Pancreas (tissue), 10 donors: ENCODE measurements around the gene ASH1L. TPM values are rescaled to one million over a fixed set of nuclear protein-coding genes. Genes with fewer than 3 reads are reported as not detected.
A peak's percentile ranks its signal among the peaks of the same experiment; 100 is the strongest.
"Not testable (repeated sequence)": the region's sequence is repeated elsewhere in the genome, so short reads cannot be mapped to it uniquely, and the experiment has no call there.

ENCODE experiments used
- ATAC-seq, 4 donors: fragments of 200-7000 bp; cut with Tn5 transposase; one replicate each; pipeline versions ENCODE4 v1.8.0 to v1.9.1; 2020; ENCODE audit warnings: mild to moderate bottlenecking in 4 of 4, moderate library complexity in 4 of 4
- DNase-seq, 6 donors: peaks; one replicate each; pipeline ENCODE4 v3.0.0-alpha.2; 2020
- FAIRE-seq: peaks from 2 replicates; lab custom pipeline; 2012; peaks lifted over from hg19 to GRCh38; lab: Jason Lieb, UNC
- H3K27ac ChIP-seq, 4 donors: fragments of 200-600 bp; sonication (generic); 1 replicate in 3 of 4; 2 replicates in 1 of 4; pipeline versions ENCODE4 v1.5.0 to v1.8.0; 2020
- H3K27me3 ChIP-seq, 4 donors: fragments of 200-600 bp; one replicate each; pipeline ENCODE4 v1.8.0; 2021
- H3K36me3 ChIP-seq, 3 donors: fragments of 200-600 bp; sonication (generic) in 1 of 3; one replicate each; pipeline versions ENCODE4 v1.5.0 to v1.8.0; 2020 to 2021
- H3K4me1 ChIP-seq, 3 donors: fragments of 200-600 bp; one replicate each; pipeline ENCODE4 v1.8.0; 2021
- H3K4me3 ChIP-seq, 4 donors: fragments of 200-600 bp; sonication (generic) in 2 of 4; one replicate each; pipeline versions ENCODE4 v1.5.0 to v1.8.0; 2020 to 2021
- H3K9me3 ChIP-seq, 4 donors: fragments of 200-600 bp; one replicate each; pipeline ENCODE4 v1.8.0; 2021
- CTCF ChIP-seq, 4 donors: fragments of 200-600 bp; sonication (generic) in 3 of 4; IDR thresholded peaks; one replicate each; pipeline versions ENCODE4 v1.5.0 to v1.8.0; 2021; ENCODE audit warnings: antibody characterized with exemption in 4 of 4
- WGBS, 2 donors: extraction: QIAGEN DNeasy Blood & Tissue Kit; methylation state at CpG; one replicate each; pipeline ENCODE4 v1.1.7; 2013; 5-methylcytosine and 5-hydroxymethylcytosine counted together
- intact Hi-C, 3 donors: fragments of 100-400 bp; cut with DNase I; formaldehyde crosslinking; loops; one replicate each; pipeline versions ENCODE4 v1.11.1 to v1.14.2; 2022
- polyA plus RNA-seq, 2 donors: library from polyadenylated mRNA; stranded (reverse); fragments of 200-250 nt; gene quantifications; one replicate each; pipeline ENCODE4 v1.2.3, GENCODE V29; 2013
- total RNA-seq, 6 donors: library from RNA; stranded (reverse); fragmentation: NEBNext Ultra II Directional in 4 of 6; extraction: Animal tissue kit (Norgen Biotek cat#: 25700) in 4 of 6; gene quantifications; one replicate each; pipeline versions ENCODE4 v1.2.1 to v1.2.4, GENCODE V29; 2021 to 2023
- donor health status: healthy with polysubstance abuse.
- donor health status: DM: no; HTN: no; CAD: no; lungs with moderate emphysema.
- donor health status: DM: no; HTN: no; CAD: no.
- donor health status: control.
- donor health status: control.
- donor health status: Bipolar disorder and iron deficiency.
- donor health status: DM: yes; HTN: yes; CAD: no.
- donor health status: DM: no; HTN: no; CAD: no.
- donor health status: DM: no; HTN: no; CAD: no.
- donor health status: DM: yes; HTN: yes; CAD: no.

Gene ASH1L
- total and polyA plus RNA-seq, 8 donors: 6.2 to 38.6 (median 22.9) TPM

DNA sequence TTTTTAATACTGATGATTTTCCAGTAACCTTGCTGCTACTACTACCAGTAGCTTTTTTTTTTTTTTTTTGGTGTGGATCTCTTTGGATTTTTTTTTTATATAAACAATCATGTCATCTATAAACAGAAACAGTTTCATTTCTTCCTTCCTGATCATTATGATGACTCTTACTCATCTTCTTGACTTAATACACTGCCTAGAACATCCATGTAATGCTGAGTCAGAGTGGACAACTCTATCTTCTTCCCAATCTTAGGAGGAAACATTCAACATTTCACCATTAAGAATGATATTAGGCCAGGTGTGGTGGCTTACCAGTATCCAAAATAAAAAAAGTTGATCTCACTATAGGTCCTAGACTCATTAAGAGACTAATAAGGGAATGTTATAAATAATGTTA lies 172.8 kb downstream of the ASH1L start:
- Histone ChIP-seq H3K4me3 (no peak overlapping the region), H3K9me3 (no peaks in the 10 kb centered on the region), H3K27me3 (no peaks in the 10 kb centered on the region), H3K27ac (no peak overlapping the region), H3K4me1 (peaks cover 0 to 9% (median 4%) of the 10 kb centered on the region in 3 donors), H3K36me3 (no peaks in the 10 kb centered on the region)
- FAIRE-seq (no peak), DNase-seq (no peak), ATAC-seq (no peak)
- intact Hi-C loops: no loop called here
- no peak for TF ChIP-seq CTCF (IDR thresholded peaks at IDR 0.05)

GRCh38 chr1:155385836-155386235 lies 176.8 kb downstream of the ASH1L start:
- DNase-seq, H3K4me1 ChIP-seq, H3K27ac ChIP-seq, FAIRE-seq, intact Hi-C loops, H3K4me3 ChIP-seq, H3K27me3 ChIP-seq, H3K9me3 ChIP-seq, H3K36me3 ChIP-seq, ATAC-seq: not testable (repeated sequence)
- 99% methylated on average over 5 of the region's 5 CpGs for WGBS, 2 donors

GRCh38 chr1:155383406-155383805 lies 179.2 kb downstream of the ASH1L start:
- FAIRE-seq: no peak
- H3K4me1 ChIP-seq: peaks cover 7 to 19% (median 14%) of the 10 kb centered on the region in 3 donors

DNA sequence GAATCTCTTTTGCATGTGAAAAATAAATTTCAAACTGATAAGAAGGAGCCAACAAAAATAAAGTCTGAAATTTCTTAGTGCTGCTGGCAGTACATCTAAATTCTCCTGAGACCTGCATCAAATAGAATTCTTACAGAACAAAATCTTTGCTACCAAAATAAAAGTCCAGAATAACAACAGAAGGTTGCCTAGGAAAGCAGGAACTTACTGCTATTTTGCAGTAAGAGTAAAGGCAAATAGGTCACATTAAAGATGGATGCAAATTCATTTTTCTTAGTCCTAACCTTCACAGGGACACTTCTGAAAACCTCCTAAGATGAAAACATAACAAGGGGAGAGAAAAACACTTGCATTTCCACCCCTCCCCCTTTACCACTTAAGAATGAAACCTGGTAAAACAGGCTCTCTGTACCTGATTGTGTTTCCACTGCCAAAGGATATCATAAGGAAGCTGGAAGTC lies 182.9 kb downstream of the ASH1L start:
- Histone ChIP-seq H3K4me3 (no peak overlapping the region), H3K4me1 (peaks cover 7 to 21% (median 14%) of the 10 kb centered on the region in 3 donors), H3K27me3 (no peaks in the 10 kb centered on the region), H3K27ac (peak overlapping the region in 2 of 4 donors; percentile 9 to 34), H3K9me3 (no peaks in the 10 kb centered on the region), H3K36me3 (peaks cover 0 to 30% (median 5%) of the 10 kb centered on the region in 3 donors)
- TF ChIP-seq CTCF (IDR thresholded peaks at IDR 0.05): no peak
- ATAC-seq (peak; percentile 85 to 96 (median 90)), FAIRE-seq (peak; percentile 37), DNase-seq (no peak)
- intact Hi-C loops: no loop called here

More at GRCh38 chr1:155383406-155383805, 179.2 kb downstream of the ASH1L start:
- no peak overlapping the region for H3K4me3 ChIP-seq
- intact Hi-C loops: no loop called here
- no peaks in the 10 kb centered on the region for H3K27me3 ChIP-seq
- DNase-seq (no peak), ATAC-seq (no peak)
- no peaks in the 10 kb centered on the region for H3K36me3 ChIP-seq
- WGBS, 2 donors: 82 to 88% methylated on average over 1 of the region's 1 CpG
- TF ChIP-seq CTCF (IDR thresholded peaks at IDR 0.05): no peak
- H3K9me3 ChIP-seq: no peaks in the 10 kb centered on the region
- no peak overlapping the region for H3K27ac ChIP-seq

DNA sequence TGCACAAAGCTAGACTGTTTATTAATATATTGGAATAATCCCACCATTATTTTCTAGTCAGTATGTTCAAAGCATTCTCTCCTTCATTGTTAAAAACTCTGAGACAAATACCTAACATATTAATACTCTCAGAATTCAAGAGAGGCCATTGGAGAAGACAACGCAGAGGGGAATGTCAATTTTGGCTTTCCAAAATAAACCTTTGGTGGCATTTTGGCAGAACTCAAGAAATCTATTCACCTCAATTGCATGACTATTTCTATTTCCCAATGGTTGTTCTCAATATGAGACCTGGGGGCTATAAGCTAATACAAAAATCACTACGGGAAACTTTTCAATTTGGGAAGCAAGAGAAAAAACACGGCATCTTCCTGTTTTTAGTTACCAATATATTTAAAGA lies 183.4 kb downstream of the ASH1L start:
- ATAC-seq (peak in 1 of 4 donors; percentile 8), FAIRE-seq (no peak), DNase-seq (no peak)
- no peak for TF ChIP-seq CTCF (IDR thresholded peaks at IDR 0.05)
- H3K9me3 ChIP-seq: no peaks in the 10 kb centered on the region
- WGBS, 2 donors: 8 to 11% methylated on average over 3 of the region's 3 CpGs
- no peaks in the 10 kb centered on the region for H3K27me3 ChIP-seq
- H3K36me3 ChIP-seq: peaks cover 0 to 32% (median 5%) of the 10 kb centered on the region in 3 donors
- no peak overlapping the region for H3K4me3 ChIP-seq
- intact Hi-C loops: no loop called here
- peaks cover 7 to 21% (median 14%) of the 10 kb centered on the region in 3 donors for H3K4me1 ChIP-seq
- peak overlapping the region in 2 of 4 donors; percentile 9 to 34 for H3K27ac ChIP-seq
